ENCODE measurements around the gene CDKN2AIPNL. TPM values are rescaled to one million over a fixed set of nuclear protein-coding genes. Genes with fewer than 3 reads are reported as not detected.

Gene CDKN2AIPNL
- total and polyA plus RNA-seq, 2 donors (not counting 3 experiments of a cell fraction or from before 2014, with no cell fraction given) = 22.2 to 36.5 TPM

DNA sequence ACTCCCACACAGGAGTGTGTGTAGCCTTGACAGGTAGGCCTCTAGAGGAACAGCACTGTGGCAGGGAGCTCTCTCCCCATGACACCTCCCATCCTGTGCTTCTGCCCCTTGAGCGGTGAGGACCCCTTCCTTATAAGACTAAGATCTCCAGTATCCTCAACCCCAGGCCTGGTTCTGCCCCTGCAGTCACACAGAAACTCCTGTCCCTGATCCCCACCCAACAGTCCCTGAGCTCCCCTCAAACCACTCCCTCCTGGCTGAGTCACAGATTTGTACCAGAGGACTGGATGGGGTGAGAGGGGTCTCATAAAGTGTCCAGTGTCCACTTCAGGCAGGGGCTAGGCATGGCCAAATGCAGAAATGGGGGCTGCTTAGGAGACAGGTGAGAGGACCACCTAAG is 47.8 kb upstream of the CDKN2AIPNL start:
- H4K20me1 ChIP-seq (replicated peaks; ENCODE audit: control insufficient read depth, extremely low read depth, insufficient read depth, low read length) = no peaks in the 10 kb centered on the region
- no peaks in the 10 kb centered on the region for H3K36me3 ChIP-seq (ENCODE audit: control insufficient read depth in 2 of 2, extremely low read depth in 1 of 2, insufficient read depth in 2 of 2, low read length in 2 of 2)
- intact Hi-C loops (cut with micrococcal nuclease) = no loop called here
- dilution Hi-C loops (cut with MboI; ENCODE audit: extremely low pct_ligation_motif_present, low sequenced_read_pairs) = no loop called here
- BruUV-seq (replicated peaks) = no TSS peak
- H3K27ac ChIP-seq (ENCODE audit: insufficient read depth, low read depth, low read length) = no peak overlapping the region
- no peak for TF ChIP-seq FOS (IDR thresholded peaks at IDR 0.05; ENCODE audit: borderline replicate concordance, insufficient read depth, low read length)
- no peak for TF ChIP-seq EZH2 (IDR thresholded peaks at IDR 0.05; ENCODE audit: borderline replicate concordance, low read depth, low read length, severe bottlenecking)
- TF ChIP-seq, protein P1, sequence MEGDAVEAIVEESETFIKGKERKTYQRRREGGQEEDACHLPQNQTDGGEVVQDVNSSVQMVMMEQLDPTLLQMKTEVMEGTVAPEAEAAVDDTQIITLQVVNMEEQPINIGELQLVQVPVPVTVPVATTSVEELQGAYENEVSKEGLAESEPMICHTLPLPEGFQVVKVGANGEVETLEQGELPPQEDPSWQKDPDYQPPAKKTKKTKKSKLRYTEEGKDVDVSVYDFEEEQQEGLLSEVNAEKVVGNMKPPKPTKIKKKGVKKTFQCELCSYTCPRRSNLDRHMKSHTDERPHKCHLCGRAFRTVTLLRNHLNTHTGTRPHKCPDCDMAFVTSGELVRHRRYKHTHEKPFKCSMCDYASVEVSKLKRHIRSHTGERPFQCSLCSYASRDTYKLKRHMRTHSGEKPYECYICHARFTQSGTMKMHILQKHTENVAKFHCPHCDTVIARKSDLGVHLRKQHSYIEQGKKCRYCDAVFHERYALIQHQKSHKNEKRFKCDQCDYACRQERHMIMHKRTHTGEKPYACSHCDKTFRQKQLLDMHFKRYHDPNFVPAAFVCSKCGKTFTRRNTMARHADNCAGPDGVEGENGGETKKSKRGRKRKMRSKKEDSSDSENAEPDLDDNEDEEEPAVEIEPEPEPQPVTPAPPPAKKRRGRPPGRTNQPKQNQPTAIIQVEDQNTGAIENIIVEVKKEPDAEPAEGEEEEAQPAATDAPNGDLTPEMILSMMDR (IDR thresholded peaks at IDR 0.05; ENCODE audit: extremely low read depth in 1 of 2, insufficient read depth in 1 of 2, low read depth in 1 of 2, low read length in 2 of 2) = no peak
- no peak for TF ChIP-seq POLR2A (IDR thresholded peaks at IDR 0.05; ENCODE audit: low read depth, low read length)
- no peak for TF ChIP-seq POLR2AphosphoS5 (IDR thresholded peaks at IDR 0.05; ENCODE audit: insufficient read depth, low read depth, low read length)
- no peak for TF ChIP-seq GATA2 (IDR thresholded peaks at IDR 0.05; ENCODE audit: insufficient read depth, insufficient read length, low read depth, low read length)
- TF ChIP-seq, protein P2, sequence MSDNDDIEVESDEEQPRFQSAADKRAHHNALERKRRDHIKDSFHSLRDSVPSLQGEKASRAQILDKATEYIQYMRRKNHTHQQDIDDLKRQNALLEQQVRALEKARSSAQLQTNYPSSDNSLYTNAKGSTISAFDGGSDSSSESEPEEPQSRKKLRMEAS (IDR thresholded peaks at IDR 0.05; ENCODE audit: insufficient read depth, insufficient read length) = no peak
- TF ChIP-seq MYC (IDR thresholded peaks at IDR 0.05; ENCODE audit: low read depth, low read length) = no peak
- no peak for TF ChIP-seq JUN (IDR thresholded peaks at IDR 0.05; ENCODE audit: borderline replicate concordance, insufficient read depth, insufficient read length, low read depth)
- H2AFZ ChIP-seq (ENCODE audit: low read depth, low read length) = no peak overlapping the region
- ChIA-PET POLR2A (interaction anchor here (0.5 to 1.0 kb wide), 2 partner anchors 54 to 239 kb away, joined by 3 read pairs; no protein-coding TSS in a partner anchor), CTCF (interaction anchor here (0.6 to 1.2 kb wide), 4 partner anchors 17 to 128 kb away, joined by 3 to 5 read pairs (median 4); partner anchors contain the start of gene CDKN2AIPNL)
- H3K4me3 ChIP-seq (replicated peaks in 1 of 3; ENCODE audit: insufficient read depth in 1 of 3, low read depth in 1 of 3, low read length in 3 of 3) = no peak overlapping the region
- no peaks in the 10 kb centered on the region for H3K4me1 ChIP-seq (ENCODE audit: control insufficient read depth, extremely low read depth, insufficient read depth, low read length)
- no peaks in the 10 kb centered on the region for H3K9me1 ChIP-seq (replicated peaks; ENCODE audit: control insufficient read depth, extremely low read depth, insufficient read depth, low read length)
- H3K4me2 ChIP-seq (ENCODE audit: insufficient read depth, low read length) = no peak overlapping the region
- no peaks in the 10 kb centered on the region for H3K27me3 ChIP-seq (ENCODE audit: control insufficient read depth in 2 of 2, insufficient read depth in 2 of 2, low read length in 2 of 2)
- H3K9me3 ChIP-seq (replicated peaks; ENCODE audit: control insufficient read depth, insufficient read depth, low read length) = no peaks in the 10 kb centered on the region
- no peak overlapping the region for H3K9ac ChIP-seq (replicated peaks; ENCODE audit: extremely low read depth, insufficient read depth, low read length)
- FAIRE-seq = no peak
- H3K79me2 ChIP-seq (ENCODE audit: control insufficient read depth, insufficient read depth, low read length) = no peaks in the 10 kb centered on the region
- DNase-seq (ENCODE audit: low read depth, low spot score) = no peak

All from endothelial cell of umbilical vein (primary cell).